ENCODE data around the gene PCDHB7.
"Not testable (repeated sequence)": the region's sequence is repeated elsewhere in the genome, so short reads cannot be mapped to it uniquely, and the experiment has no call there.

PCDHB7 gene

GRCh38 chr5:141225421-141225820 is 53.0 kb downstream of the PCDHB7 start:
- not testable (repeated sequence) for DNase-seq
